Central memory CD4-positive, alpha-beta T cell (primary cell): ENCODE results near the gene GALNT13.

Source experiments
- DNase-seq: peaks from one replicate; pipeline ENCODE4 v3.0.0; 2022

GALNT13 gene

DNA sequence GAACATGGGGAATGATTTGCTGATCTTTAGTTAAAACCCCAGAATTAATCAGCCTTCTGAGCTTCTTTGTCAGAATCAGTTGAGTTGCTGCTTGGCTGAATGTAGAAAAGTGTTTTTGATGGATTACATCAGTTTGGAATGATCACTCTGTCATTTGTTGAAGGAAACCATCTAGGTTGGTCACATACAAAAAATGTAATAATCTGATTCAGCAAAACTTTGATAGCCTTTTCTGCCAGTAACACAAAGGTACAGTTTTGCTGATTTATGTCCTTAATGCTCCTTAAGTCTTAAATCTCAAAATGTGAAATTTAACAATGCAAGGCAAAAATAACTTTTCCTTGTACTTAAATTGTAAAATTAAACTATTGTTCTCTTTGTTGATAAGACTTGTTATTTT is 74.3 kb downstream of the GALNT13 start:
- DNase-seq = no peak

DNA sequence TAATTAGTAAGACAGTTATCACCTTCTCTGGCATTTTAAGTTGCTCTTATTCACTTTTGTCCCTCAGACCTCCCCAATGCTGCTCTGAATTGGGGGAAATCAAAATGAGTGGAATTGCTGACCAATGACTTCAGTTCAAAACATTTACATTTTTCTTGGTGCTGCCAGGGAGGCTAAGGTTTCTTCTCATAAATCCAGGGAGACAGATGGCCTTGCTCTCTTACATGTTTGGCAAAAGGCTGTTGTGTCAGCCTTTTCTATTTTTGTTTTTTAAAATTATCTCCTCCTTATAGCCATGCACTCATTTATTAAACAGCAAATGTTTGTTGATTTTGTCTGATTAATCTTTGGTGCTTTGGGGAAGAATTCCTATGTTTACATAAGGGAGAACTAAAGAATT is 82.0 kb downstream of the GALNT13 start:
- DNase-seq = no peak

DNA sequence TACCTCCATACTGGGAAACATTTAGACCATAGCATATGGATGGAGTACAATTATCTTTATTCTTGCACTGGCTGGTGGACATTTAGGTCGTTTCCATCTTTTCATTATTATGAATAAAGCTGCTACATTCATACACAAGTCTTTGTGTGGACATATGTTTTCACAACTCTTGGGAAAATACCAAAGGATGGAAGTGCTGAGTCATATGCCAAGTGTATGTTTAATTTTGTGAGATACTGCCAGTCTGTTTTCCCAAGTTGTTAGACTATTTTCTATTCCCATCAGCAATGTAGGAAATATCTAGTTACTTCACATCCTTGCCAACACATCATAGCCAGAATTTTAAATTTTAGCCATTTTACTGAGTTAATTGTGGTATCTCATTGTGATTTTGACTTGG is 91.5 kb downstream of the GALNT13 start:
- DNase-seq = no peak

DNA sequence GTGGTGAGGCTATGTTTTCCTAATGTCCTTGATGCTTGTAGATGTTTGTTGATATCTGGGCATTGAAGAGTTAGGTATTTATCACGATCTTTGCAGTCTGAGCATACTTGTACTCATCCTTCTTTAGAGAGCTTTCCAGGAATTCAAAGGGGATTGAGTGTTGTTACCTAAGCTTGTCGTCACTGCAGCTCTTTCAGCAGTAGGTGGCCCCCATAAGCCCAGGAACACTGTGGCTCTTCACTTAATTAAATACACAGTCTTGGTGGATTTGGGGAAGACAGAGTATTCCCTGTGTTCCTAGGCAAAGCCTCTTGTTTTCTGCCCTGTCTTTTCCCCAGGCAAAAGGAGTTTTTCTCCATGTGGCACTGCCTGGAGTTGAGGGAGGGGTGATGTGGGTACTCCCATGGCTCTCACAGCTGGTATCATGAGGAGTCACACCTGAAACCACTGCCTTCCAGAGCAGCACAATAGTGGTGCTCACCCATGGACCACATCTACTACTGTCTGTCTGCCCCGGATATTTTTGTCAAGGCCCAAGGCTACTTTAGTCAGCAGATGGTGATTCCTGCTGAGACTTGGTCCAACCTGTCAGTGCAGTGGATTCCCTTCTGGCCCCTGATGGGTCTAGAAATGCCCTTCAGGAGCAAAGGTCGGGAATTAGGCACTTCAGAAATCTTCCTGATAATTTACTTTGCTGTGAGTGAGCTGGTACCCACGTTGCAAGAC is 95.7 kb downstream of the GALNT13 start:
- DNase-seq = no peak

DNA sequence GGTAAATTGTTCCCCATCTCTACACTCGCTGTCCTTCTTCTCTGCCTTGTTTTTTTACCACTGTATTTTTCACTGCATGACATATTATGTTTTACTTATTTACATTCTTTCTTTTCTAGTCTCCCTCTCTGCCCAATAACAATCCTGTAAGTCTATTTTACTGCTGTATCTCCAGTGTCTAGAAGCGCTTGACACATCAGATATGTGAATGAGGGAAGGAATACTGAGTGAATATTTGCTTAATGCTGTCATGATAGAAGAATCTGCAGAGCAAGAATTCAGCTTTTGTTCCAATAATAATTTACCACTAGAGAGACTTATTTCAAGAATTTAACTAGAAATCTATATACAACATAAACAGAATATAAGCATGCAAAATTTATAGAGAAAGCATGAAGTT is 99.5 kb downstream of the GALNT13 start:
- no peak for DNase-seq

DNA sequence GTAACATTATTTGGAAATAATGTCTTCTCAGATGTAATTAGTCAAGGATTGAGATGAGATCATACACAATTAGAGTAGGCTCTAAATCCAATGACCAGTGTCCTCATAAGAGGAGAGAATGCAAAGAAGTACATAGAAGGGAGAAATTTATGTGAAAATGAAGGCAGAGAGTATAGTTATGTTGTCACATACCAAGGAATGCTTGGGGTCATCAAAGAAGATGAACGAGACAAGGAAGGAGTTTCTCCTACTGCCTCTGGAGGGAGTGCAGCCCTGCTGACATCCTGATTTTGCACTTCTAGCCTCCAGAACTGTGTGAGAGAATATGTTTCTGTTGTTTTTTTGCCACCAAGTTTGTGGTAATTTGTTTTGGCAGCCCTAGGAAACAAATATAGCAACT is 100.1 kb downstream of the GALNT13 start:
- DNase-seq = no peak

DNA sequence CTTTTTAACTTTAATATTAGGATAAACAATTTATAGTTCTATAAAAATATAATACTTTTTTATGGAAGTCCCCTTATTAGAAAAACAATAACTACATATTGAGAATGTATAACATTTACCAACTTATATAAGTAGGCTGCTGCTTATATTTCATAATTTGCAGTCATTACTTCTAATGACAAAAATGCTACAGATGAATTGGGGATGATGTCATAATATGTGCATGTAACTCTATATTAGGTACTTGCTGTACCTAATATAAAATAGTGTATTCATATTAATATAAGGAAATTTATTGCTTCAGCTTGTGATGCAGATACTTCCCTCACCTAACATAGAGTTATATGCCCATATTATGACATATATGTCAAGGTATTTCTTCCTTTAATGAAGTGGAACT is 100.7 kb downstream of the GALNT13 start:
- no peak for DNase-seq

DNA sequence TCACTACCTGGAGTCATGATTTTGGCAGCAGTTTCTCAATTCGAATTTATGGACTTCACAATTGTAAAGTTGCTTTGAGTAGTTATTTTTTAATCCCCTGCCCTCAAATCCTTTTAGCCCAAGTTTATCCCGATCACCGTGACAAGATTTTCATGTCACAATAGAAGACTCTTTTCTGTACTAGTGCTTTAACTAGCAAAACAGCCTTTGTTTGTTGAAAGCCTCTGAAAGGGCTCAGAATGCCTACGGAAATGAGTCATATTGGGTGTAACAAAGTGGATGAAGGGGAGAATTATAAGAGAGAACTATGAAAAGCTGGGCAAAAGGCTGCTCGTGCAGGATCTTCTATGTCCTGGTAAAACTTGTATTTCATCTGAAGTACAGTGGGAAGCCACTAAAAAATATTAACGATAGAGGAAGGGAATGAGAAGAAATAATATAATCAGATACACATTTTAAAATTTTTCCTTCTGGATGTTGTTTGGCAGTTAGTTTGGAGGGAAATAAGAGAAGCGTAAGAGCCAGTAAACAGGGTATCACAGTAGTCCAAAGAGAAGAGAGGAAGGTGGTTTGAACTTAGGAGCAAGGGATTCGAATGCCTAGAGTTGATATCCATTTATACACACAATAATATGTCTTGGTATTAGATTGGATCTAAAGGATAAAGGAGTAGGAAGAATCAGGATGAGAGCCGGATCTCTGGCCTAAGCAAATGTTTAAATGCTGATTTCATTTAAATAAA is 114.9 kb downstream of the GALNT13 start:
- no peak for DNase-seq

DNA sequence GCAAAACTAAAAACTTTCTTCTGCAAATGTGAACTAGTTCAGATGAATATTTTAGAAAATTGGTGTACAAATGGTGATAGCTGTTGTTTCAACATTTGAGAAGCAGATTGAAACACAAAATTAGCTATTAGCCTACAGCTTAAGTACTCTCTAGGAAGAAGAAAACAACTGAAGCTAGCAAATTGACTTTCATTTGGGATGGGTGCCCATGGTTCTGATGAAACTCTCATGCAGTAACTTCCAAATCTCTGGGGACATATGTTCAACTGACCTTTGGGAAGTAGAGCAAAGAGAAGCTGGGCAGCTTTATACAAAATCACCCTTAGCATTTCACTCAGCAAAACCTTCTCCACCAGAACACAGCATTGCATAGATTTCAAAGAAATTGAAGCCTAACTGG is 119.0 kb downstream of the GALNT13 start:
- DNase-seq = no peak

DNA sequence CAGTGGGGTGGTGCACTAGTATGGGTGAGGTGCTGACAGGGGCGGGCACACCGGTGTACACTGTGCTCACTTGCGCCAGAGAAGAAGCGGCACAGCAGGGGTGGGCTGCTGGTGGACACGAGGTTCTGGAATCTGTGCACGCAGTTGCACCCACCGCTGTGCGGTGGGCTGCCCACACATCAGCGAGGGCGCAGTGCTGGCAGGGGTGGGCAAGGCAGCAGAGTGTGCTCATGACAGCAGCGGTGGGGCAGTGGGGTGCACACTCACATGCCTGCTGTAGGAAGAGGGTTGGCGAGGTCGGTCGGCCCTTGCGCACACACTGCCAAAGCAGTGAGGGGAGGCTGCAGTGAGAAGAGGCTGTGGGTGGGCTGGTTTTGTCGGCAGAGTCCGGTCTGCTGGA is 141.8 kb downstream of the GALNT13 start:
- no peak for DNase-seq

DNA sequence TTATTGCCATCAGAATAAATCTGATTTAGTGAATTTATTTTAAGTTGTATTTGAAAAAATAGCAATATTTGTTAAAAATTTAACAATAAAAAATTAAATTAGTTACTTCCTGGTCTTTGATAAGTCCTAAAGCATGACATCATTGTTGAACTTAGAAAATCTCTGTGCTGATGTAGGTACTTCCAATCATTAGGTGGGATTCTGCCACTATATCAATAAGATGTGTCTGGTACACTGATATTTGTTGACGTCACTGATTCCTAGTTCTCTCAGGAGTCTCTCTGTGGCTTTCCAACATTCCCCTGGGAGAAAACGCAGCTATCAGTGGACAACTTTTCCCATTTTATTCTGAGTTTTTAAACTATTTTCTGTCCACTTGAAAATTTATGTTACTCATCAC is 143.5 kb downstream of the GALNT13 start:
- no peak for DNase-seq

DNA sequence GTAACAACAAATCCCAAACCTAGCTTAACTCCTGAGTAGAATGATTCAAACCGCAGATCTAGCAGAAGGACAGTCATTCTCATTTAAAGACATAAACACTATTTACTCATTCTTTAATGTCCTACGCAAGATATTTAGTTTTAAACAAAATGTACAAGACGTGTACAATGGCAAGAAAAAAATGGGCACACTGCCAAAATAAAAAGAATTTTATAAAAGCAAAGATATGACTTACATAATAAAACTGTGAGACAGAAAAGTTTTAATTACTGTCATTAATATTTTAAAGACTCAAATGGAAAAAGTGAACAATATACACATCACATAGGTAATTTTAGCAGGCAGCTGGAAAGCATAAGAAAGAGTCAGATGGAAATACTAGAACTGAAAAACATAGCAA is 157.8 kb downstream of the GALNT13 start:
- DNase-seq = no peak

DNA sequence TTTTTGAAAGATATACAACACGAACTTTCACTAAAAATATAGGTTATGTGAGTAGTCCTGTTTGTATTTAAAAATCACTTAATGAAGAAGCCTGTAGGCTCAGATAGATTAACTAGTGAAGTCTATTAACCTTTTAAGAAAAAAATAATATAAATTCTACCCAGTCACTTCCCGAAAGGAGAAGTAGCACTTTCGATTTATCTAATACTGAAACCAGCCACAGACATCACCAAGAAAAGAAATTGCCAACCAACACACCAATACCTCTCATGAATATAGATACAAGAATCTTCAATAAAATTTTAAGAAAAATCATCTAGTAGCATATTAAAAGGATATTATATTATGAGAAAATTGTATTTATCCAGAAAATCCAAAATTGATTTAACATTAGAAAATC is 160.5 kb downstream of the GALNT13 start:
- DNase-seq = no peak

DNA sequence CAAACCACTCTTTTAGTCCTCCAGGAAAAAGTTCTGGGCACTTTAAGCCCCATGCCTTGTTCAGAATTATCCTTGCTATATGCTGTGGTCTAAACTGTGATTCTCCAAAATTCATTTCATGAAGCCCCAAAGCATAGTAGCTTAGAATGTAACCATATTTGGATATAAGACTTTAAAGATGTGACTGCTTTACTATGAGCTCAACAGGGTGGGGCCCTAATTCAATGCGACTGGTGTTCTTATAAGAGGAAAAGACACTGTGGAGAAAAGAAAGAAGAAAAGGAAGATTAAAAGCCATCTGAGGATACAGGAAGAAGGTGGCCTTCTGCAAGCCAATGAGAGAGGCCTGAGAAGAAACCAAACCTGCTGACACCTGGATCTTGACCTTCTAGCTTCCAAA is 174.8 kb downstream of the GALNT13 start:
- no peak for DNase-seq

DNA sequence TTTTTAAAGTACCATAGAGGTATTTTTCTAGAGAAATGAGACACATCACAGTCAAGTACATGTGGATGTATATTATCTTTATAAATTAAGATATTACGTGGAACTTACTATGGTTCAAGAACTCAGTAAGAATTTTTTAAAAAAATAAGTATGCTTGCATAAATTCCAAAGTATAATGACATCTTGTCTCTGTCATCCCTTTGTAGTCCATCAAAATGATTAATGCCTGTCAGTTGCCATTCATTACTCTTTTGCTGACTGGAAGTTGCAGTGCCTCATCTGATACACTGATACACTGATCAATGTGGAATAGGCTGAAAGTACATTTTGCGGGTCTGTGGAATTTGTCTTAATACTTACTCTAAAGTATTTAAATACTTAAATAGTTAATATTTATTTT is 177.2 kb downstream of the GALNT13 start:
- DNase-seq = no peak

DNA sequence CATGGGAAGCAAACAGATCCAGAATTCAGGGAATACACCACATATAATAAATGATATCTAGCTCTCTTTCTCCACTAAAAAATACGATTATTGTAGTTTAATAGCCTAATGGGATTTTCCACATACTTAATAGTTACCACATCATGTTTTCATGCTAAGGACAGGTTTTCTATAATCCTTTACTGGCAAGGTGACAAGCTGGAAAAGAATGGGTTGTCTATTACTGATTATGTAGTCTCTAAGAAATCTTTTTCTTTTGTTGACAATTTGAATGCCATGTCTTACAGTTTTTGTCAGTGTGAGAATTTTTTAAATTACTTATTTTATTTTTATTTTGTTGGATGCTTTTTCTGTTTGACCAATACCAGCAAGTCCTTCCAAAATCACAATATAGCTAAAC is 177.8 kb downstream of the GALNT13 start:
- DNase-seq = no peak

DNA sequence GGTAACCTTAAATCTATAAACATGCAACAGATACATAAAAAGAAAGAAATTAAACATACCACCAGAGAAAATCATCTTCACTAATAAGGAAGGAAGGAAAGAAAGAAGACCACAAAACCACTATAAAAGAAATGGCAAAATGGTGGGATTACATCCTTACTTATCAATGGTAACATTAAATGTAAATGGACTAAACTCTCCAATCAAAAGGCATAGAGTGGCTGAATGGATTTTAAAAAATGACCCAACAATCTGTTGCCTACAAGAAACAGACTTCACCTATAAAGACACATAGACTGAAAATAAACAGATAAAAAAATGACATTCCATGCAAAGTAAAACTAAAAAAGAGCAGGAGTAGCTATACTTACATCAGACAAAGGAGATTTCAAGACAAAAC is 195.4 kb downstream of the GALNT13 start:
- no peak for DNase-seq

DNA sequence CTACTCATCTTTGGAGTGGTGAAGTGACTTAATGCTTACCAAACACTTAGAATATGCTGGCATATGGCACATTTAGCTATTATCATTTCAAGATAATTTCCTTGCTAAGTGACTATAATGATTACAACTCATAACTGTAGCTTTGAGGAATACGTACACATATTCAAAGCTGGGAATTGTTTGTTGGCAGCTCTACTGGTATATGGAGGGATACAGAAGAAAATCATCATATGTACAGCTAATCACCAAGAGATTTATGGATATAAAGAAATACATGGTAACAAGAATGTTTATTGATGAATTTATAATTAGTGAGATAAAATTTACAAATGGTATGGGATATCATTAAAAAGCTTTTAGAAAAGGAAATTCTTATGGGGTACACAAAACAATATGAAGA is 207.2 kb downstream of the GALNT13 start:
- DNase-seq = no peak

DNA sequence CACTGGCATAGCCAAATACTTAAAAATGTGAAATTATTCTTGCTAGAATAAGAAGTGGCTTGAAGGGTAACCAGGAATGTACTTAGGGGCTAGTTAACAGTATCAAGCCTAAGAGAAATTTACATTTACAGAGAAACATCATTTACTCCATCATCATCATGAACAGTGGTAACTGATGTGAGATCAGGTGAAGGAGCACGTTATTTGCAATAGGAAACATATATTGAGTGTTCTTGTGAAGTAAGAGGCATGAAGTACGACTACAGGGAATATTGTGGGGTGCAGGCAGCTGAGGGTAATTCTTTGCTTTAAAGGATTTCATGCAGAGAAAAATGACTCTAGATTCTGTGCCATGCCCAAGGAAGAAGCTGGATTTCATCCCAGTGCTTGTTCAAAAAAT is 220.8 kb downstream of the GALNT13 start:
- DNase-seq = no peak

DNA sequence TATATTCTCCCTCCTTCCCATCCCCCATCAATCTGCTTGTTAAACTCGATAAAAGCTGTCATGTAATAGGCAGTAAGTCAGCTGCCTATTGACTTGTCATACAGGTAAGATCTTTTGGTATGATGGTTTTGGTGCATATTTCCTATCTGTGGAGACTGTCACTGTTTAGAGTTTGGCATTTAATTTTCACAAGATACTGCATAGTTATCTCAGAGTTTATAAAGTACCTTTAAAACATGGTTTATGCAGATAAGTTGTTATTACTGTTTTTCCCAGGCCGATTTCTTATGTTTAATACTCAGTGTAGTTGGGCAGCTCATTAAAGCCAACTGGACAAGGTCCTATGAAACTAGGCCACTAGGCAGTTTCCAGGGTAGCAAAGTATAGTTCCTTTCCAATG is 222.1 kb downstream of the GALNT13 start:
- DNase-seq = no peak

DNA sequence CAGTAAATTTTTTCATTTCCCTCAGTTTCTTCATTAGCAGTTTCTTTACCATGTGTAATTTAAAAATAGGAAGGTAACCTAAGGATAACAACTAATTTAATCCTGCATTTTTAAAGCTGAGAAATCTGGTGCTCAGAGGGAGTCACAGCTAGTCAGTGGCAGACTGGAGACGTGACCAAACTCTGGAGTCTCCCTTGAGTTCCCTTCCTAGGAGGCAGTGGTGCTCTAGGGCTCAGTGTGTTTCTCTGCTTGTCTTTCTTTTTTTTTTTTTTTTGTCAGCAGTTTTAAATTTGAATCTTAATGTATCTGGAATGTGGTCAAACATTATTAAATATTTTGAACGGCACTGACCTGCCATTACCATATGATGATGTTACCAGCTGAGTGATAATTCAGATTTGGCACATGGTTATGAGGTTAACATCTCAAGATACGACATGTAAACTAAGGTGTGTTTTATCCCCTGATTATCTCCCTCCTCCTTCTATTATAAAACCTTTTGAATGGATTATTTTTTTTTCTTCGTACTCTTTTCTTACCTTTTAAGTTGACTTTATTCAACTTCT is 226.2 kb downstream of the GALNT13 start:
- DNase-seq = no peak

DNA sequence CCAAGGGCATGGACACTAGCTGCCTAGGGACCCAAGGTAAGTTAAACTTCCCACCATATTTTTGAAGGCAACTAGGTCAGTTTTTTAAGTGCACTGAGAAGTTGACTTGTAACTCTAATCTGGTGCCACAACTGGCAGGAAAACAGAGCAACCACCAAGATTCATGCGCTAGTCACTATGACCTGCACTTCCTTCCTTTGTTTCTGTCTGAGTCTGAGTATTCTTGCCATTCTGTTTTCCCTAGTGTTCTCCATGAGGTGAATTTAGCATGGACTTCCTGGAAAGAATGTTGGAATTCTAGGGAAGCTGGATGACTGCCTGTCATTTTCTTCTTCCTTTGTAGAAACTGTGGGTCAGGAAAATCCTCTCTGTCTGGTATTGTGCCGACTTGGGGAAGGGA is 249.0 kb downstream of the GALNT13 start:
- no peak for DNase-seq

DNA sequence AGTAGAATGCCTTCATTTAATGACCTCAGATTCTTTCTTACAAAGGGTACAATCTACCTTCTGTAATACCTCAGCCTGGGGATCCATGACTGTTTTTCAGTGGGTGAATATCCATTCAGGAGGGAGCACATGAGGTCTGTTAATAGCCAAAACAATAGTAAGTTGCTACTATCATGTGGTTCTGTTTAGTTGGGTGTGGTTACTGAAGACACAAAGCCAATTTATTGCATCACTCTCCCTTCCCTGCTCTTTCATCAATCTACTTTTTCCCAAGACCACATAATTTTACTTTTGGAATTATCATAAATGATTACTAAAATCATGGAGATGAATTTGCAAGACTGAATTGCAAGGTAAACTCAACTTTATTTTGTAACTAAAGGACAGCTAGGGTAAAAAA is 254.2 kb downstream of the GALNT13 start:
- no peak for DNase-seq

DNA sequence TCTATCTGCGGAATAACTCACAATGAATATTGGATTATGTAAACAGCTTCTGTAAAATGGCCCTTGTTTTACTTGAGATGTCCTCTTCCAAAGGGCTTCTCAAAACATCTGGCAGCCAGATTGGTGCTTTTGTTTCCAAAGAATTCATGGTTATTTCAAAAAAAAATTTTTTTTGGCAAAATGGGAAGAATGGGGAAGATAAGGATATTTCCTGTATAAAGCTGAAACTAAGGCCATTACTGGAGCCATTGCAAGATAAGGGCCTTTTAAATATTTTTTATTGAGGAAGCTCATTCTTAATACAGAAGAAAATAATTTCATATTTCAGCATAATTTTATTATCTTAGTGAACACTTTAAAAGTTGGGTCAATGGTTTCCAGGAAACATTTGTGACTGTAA is 259.1 kb downstream of the GALNT13 start:
- no peak for DNase-seq

DNA sequence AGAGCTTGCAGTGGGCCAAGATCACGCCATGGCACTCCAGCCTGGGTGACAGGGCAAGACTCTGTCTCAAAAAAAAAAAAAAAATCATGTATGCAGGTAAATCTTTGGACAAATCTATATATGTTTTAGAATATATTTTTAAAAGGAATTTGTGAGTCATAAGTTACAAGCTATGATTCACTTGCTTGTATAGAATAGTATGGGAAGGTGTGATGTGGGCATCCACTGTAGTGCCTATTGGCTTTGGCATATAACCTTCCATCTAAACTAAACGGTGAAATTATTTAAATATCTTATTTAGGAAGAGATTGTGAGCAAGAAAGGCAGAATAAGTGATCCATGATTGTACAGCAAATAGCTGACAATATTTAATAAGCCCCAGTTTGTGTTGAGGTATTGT is 261.1 kb downstream of the GALNT13 start:
- DNase-seq = no peak
